Measurements from ENCODE around the gene SMYD5. TPM values are rescaled to one million over a fixed set of nuclear protein-coding genes. Genes with fewer than 3 reads are reported as not detected.

The SMYD5 gene
- total and polyA plus RNA-seq, 9 of the 15 experiments (the other 6 are each of a cell fraction or from before 2014, with no cell fraction given): 11.4 to 56.8 (median 32.0) TPM

DNA sequence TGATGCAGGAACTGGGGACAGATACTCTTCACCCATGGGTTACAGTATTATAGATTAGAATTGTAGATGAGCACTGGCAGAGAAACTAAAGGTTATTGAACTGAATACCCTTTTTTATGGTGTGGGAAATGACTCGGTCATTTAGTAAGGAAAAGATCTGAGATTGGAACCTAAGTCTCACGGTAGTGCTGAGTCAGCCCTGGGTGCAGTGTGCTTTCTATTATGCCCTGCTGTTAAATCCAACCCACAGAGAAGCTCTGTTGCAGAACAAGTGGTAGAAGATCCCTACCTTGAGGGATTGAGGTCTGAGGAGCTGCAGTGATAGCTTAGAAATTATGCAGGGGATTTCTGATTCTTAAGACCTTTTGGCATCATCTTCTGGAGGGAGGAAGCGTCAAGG, 32.8 kb downstream of the SMYD5 start:
- Histone ChIP-seq H3K9me1 (ENCODE audit: control insufficient read depth, insufficient read depth, low read length) (no peaks in the 10 kb centered on the region), H3K36me3 (ENCODE audit: control insufficient read depth, insufficient read depth, low read length) (peaks cover 95% of the 10 kb centered on the region), H3K79me2 (ENCODE audit: control insufficient read depth, insufficient read depth, low read length) (peaks cover 39% of the 10 kb centered on the region), H3K27ac (ENCODE audit: extremely low read depth, low read depth, low read length) (no peak overlapping the region), H3K27me3 (ENCODE audit: control insufficient read depth in 2 of 2, insufficient read depth in 2 of 2, low read length in 2 of 2) (no peaks in the 10 kb centered on the region), H3K9ac (ENCODE audit: insufficient read depth in 1 of 2, low read depth in 2 of 2, low read length in 2 of 2) (no peak overlapping the region), H4K20me1 (replicated peaks; ENCODE audit: control insufficient read depth, insufficient read depth, low read length) (peaks cover 21% of the 10 kb centered on the region; the same call in 1 of the 2 replicates), H3K4me2 (ENCODE audit: insufficient read depth, low read length) (no peak overlapping the region), H3K4me3 (no peak overlapping the region), H3K9me3 (replicated peaks; ENCODE audit: control insufficient read depth, insufficient read depth, low read depth, low read length) (no peaks in the 10 kb centered on the region), H2AFZ (ENCODE audit: low read depth, low read length) (no peak overlapping the region), H3K4me1 (replicated peaks in 1 of 2; ENCODE audit: control insufficient read depth in 2 of 2, insufficient read depth in 2 of 2, low read length in 2 of 2) (peaks cover 0 to 10% of the 10 kb centered on the region in 2 experiments; a peak in 3 of 5 replicates)
- intact Hi-C loops (cut with micrococcal nuclease) (no loop called here), in situ Hi-C loops (cut with MboI) (no loop called here)
- DNase-seq (ENCODE audit: extremely low read depth in 1 of 4, low spot score in 3 of 4): no peak
- ChIA-PET POLR2A (interaction anchor here (1.0 to 2.3 kb wide), 4 partner anchors 8 to 13 kb away, joined by 6 to 14 read pairs (median 6); partner anchors contain the start of genes CCT7 and PRADC1), CTCF (ENCODE audit: low intra/inter-chr PET ratio) (no interaction called here)
- TF ChIP-seq C11orf30 (IDR thresholded peaks at IDR 0.05; ENCODE audit: low read depth) (peak; percentile 69), ZNF77 (CRISPR knock-in tag; IDR thresholded peaks at IDR 0.05) (no peak), NFE2 (IDR thresholded peaks at IDR 0.05; ENCODE audit: low read depth) (peak; percentile 17; the same call in 1 of the 2 replicates), MAFG (tag; conservative IDR thresholded peaks at IDR 0.05) (peak; percentile 70), TARDBP (IDR thresholded peaks at IDR 0.05) (no peak), MAFK (IDR thresholded peaks at IDR 0.05; ENCODE audit: low read length) (peak; percentile 41), ZNF316 (IDR thresholded peaks at IDR 0.05) (peak; percentile 78)
- no peak for ATAC-seq
- FAIRE-seq: no peak
- WGBS (ENCODE audit: insufficient coverage, low coverage, missing lambda C conversion rate): 57% methylated on average over 3 of the region's 3 CpGs
- no TSS peak for BruUV-seq (replicated peaks)

DNA sequence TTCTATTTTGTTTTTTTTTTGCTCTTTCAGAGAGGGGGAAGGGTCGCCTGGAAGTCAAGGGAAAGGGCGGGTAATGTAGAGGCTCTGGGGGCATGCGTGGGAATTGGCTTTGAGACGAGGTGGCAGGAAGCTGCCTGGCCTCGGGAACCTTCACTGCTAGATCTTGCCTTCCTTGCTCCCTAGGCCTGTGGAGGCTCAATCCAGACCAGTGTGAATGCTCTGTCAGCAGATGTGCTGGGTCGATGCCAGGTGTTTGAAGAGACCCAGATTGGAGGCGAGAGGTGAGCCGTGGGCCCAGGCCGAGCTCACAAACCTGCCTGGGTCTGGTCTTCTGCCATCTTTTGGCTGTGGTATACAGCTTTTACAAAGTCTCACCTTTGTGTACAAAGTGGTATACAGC, 35.6 kb downstream of the SMYD5 start:
- Histone ChIP-seq H4K20me1 (replicated peaks; ENCODE audit: control insufficient read depth, insufficient read depth, low read length) (peaks cover 5% of the 10 kb centered on the region; the same call in 1 of the 2 replicates), H3K9ac (ENCODE audit: insufficient read depth in 1 of 2, low read depth in 2 of 2, low read length in 2 of 2) (no peak overlapping the region), H3K9me1 (ENCODE audit: control insufficient read depth, insufficient read depth, low read length) (no peaks in the 10 kb centered on the region), H3K36me3 (ENCODE audit: control insufficient read depth, insufficient read depth, low read length) (peaks cover 96% of the 10 kb centered on the region), H3K4me2 (ENCODE audit: insufficient read depth, low read length) (no peak overlapping the region), H3K4me1 (replicated peaks in 1 of 2; ENCODE audit: control insufficient read depth in 2 of 2, insufficient read depth in 2 of 2, low read length in 2 of 2) (peaks cover 0 to 3% of the 10 kb centered on the region in 2 experiments; a peak in 3 of 5 replicates), H3K27ac (ENCODE audit: extremely low read depth, low read depth, low read length) (no peak overlapping the region), H3K9me3 (replicated peaks; ENCODE audit: control insufficient read depth, insufficient read depth, low read depth, low read length) (no peaks in the 10 kb centered on the region), H3K4me3 (no peak overlapping the region), H2AFZ (ENCODE audit: low read depth, low read length) (no peak overlapping the region), H3K79me2 (ENCODE audit: control insufficient read depth, insufficient read depth, low read length) (peaks cover 19% of the 10 kb centered on the region; the same call in 1 of the 3 replicates), H3K27me3 (ENCODE audit: control insufficient read depth in 2 of 2, insufficient read depth in 2 of 2, low read length in 2 of 2) (no peaks in the 10 kb centered on the region)
- intact Hi-C loops (cut with micrococcal nuclease): loop anchor here (10.0 kb wide), 1 partner anchor 265 kb away; no protein-coding TSS in a partner anchor
- ATAC-seq: no peak
- CTCF ChIA-PET (ENCODE audit: low intra/inter-chr PET ratio): no interaction called here
- WGBS (ENCODE audit: insufficient coverage, low coverage, missing lambda C conversion rate): 98% methylated on average over 7 of the region's 9 CpGs
- in situ Hi-C loops (cut with MboI): no loop called here
- FAIRE-seq: no peak
- no peak for DNase-seq (ENCODE audit: extremely low read depth in 1 of 4, low spot score in 3 of 4)
- BruUV-seq (replicated peaks): no TSS peak
- POLR2A ChIA-PET: interaction anchor here (0.9 to 1.6 kb wide), 2 partner anchors 17 to 1796 kb away, joined by 3 to 4 read pairs; partner anchors contain the start of genes DYSF and PRADC1
- TF ChIP-seq KLF13 (tag; IDR thresholded peaks at IDR 0.05; ENCODE audit: borderline replicate concordance, low read depth): no peak
- TF ChIP-seq STAT5A (IDR thresholded peaks at IDR 0.05; ENCODE audit: borderline replicate concordance, low read length): no peak
- no peak for TF ChIP-seq RFX1 (IDR thresholded peaks at IDR 0.05)
- TF ChIP-seq, protein P1, sequence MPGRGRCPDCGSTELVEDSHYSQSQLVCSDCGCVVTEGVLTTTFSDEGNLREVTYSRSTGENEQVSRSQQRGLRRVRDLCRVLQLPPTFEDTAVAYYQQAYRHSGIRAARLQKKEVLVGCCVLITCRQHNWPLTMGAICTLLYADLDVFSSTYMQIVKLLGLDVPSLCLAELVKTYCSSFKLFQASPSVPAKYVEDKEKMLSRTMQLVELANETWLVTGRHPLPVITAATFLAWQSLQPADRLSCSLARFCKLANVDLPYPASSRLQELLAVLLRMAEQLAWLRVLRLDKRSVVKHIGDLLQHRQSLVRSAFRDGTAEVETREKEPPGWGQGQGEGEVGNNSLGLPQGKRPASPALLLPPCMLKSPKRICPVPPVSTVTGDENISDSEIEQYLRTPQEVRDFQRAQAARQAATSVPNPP (IDR thresholded peaks at IDR 0.05; ENCODE audit: borderline replicate concordance, insufficient read depth, insufficient read length): no peak
- TF ChIP-seq MIER1 (IDR thresholded peaks at IDR 0.05; ENCODE audit: low read depth): no peak
- TF ChIP-seq ZBTB7A (IDR thresholded peaks at IDR 0.05; ENCODE audit: borderline replicate concordance, control insufficient read depth, low read depth, low read length): no peak
- TF ChIP-seq, protein P2, sequence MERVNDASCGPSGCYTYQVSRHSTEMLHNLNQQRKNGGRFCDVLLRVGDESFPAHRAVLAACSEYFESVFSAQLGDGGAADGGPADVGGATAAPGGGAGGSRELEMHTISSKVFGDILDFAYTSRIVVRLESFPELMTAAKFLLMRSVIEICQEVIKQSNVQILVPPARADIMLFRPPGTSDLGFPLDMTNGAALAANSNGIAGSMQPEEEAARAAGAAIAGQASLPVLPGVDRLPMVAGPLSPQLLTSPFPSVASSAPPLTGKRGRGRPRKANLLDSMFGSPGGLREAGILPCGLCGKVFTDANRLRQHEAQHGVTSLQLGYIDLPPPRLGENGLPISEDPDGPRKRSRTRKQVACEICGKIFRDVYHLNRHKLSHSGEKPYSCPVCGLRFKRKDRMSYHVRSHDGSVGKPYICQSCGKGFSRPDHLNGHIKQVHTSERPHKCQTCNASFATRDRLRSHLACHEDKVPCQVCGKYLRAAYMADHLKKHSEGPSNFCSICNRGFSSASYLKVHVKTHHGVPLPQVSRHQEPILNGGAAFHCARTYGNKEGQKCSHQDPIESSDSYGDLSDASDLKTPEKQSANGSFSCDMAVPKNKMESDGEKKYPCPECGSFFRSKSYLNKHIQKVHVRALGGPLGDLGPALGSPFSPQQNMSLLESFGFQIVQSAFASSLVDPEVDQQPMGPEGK (CRISPR knock-in tag; IDR thresholded peaks at IDR 0.05; ENCODE audit: borderline replicate concordance): no peak
- TF ChIP-seq NBN (IDR thresholded peaks at IDR 0.05; ENCODE audit: low read depth): no peak
- TF ChIP-seq MECOM (CRISPR knock-in tag; IDR thresholded peaks at IDR 0.05): no peak

Measured in K562 (cell line).